Astrocyte of the spinal cord (primary cell): ENCODE results near the gene ANKRD45.

Experiments
- DNase-seq: peaks from one replicate; pipeline ENCODE4 v3.0.0; 2011; ENCODE audit warnings: low read depth, low spot score
- H3K4me3 ChIP-seq: 2 replicates; pipeline ENCODE4 v1.5.1; 2011; ENCODE audit warnings: low read depth, mild to moderate bottlenecking, low read length, moderate library complexity
- in situ Hi-C: cut with HindIII; loops from 2 replicates; pipeline ENCODE4 v1.10.0; 2017; ENCODE audit warnings: low sequenced_read_pairs
- TF ChIP-seq, protein P1 (sequence below): IDR thresholded peaks from 2 replicates; pipeline ENCODE4 v1.5.1; 2012; ENCODE audit warnings: low read depth, mild to moderate bottlenecking, low read length, inconsistent platforms

The ANKRD45 gene

DNA sequence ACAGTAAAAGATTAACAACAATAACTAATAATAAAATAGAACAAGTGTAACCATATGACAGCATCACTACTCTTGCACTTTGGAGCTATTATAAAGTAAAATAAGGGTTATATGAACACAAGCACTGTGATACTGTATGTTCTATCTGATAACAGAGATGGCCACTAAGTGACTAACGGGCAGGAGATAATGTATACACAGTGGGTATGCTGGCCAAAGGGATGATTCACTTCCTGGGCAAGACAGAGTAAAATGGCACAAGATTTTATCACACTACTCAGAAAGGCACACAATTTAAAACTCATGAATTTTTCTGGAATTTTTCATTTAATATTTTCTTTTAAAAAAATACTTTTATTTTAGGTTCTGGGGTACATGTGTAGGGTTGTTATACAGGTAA lies 79.1 kb downstream of the ANKRD45 start:
- H3K4me3 ChIP-seq: no peak overlapping the region
- in situ Hi-C loops: no loop called here
- no peak for DNase-seq
- TF ChIP-seq, protein P1, sequence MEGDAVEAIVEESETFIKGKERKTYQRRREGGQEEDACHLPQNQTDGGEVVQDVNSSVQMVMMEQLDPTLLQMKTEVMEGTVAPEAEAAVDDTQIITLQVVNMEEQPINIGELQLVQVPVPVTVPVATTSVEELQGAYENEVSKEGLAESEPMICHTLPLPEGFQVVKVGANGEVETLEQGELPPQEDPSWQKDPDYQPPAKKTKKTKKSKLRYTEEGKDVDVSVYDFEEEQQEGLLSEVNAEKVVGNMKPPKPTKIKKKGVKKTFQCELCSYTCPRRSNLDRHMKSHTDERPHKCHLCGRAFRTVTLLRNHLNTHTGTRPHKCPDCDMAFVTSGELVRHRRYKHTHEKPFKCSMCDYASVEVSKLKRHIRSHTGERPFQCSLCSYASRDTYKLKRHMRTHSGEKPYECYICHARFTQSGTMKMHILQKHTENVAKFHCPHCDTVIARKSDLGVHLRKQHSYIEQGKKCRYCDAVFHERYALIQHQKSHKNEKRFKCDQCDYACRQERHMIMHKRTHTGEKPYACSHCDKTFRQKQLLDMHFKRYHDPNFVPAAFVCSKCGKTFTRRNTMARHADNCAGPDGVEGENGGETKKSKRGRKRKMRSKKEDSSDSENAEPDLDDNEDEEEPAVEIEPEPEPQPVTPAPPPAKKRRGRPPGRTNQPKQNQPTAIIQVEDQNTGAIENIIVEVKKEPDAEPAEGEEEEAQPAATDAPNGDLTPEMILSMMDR: no peak

DNA sequence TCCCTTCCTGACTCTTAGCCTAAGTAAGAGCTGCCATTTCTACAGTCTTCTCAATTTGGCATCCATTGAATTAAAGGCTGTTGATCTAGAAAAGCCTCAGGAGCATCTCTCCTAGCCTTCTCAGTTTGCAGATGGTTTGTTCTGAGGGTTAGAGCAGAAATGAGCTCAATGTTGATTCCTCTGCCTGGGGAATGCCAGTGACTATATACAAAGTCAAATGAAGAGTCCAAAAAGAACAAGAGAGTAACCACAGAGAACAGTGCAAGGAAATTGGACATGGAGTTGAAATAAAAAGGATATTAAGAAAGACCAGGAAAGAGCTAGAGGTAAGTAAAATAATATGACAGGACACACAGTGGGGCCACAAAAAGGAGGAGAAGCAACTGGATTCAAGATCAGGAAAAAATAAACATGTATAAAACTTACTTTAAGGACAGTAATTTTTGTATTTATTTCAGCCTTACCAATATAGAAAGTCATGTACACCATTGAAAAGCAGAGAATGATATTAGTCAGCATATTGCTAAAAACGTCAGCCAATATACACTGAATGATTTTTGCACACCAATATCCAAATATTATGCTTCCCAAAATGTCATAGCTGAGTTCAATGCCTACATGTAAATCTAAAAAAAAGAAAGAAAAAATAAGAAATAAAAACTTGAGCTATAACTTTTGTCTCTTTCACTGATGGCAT lies 88.1 kb downstream of the ANKRD45 start:
- in situ Hi-C loops: no loop called here
- no peak for DNase-seq
- TF ChIP-seq, protein P1: no peak
- no peak overlapping the region for H3K4me3 ChIP-seq

GRCh38 chr1:173580658-173581057 lies 89.0 kb downstream of the ANKRD45 start:
- TF ChIP-seq, protein P1: no peak
- DNase-seq: no peak
- no peak overlapping the region for H3K4me3 ChIP-seq
- in situ Hi-C loops: no loop called here

DNA sequence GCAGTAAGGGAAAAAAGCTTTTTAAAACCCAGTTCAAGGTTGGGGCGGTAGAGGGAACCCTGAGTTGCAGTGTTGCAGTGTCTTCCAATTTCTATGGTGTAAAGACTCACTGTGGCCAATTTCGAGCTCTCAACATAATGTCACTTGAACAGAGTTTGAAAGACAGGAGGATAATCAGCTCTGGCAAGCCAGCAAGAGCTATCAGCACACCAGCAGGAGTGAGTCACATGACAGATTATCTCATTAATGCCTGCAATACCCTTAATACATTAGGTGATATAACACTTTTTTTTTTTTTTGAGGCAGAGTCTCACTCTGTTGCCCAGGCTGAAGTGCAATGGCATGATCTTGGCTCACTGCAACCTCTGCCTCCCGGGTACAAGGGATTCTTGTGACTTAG lies 89.6 kb downstream of the ANKRD45 start:
- in situ Hi-C loops: no loop called here

DNA sequence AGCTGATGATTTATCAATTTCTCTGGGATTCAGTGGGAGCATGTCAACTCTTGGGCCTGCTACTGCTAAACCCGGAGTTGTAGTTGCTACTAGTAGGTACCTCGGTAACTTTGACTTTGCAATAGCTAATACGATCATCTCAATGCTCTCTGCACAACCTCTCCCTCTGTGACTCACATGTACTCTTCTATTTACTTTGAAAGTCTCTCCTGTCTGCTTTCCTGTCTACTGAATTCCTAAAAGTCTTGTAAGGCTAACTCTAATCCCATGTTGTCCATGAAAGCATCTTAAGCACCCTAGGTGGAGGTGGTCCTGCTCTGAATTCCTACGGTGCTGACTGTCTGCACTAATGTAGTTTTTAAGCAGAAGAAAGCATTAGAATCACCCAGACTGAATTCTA lies 96.1 kb downstream of the ANKRD45 start:
- DNase-seq: no peak
- H3K4me3 ChIP-seq: no peak overlapping the region
- TF ChIP-seq, protein P1: no peak
- in situ Hi-C loops: no loop called here

More for the DNA sequence above, 89.6 kb downstream of the ANKRD45 start:
- DNase-seq: no peak
- TF ChIP-seq, protein P1: no peak
- no peak overlapping the region for H3K4me3 ChIP-seq

GRCh38 chr1:173572201-173572873 lies 97.3 kb downstream of the ANKRD45 start:
- DNase-seq: no peak
- in situ Hi-C loops: no loop called here
- TF ChIP-seq, protein P1: no peak
- no peak overlapping the region for H3K4me3 ChIP-seq
